HepG2 (cell line): ENCODE results near the gene ACBD5. TPM values are rescaled to one million over a fixed set of nuclear protein-coding genes. Genes with fewer than 3 reads are reported as not detected.

Experiments
- ATAC-seq: fragments of 200-7000 bp; cut with Tn5 transposase; 3 replicates; pipeline ENCODE4 v1.9.1; 2020; ENCODE audit warnings: mild to moderate bottlenecking, moderate library complexity
- BruUV-seq: library from RNA; stranded (reverse); fragments of 400-500 nt; replicated peaks from 2 replicates; lab custom pipeline; 2021; lab: Mats Ljungman, UMichigan
- CTCF ChIA-PET: fragments of 300-600 bp; formaldehyde crosslinking; extraction: SDS; loops from one replicate; lab custom pipeline; 2021; ENCODE audit warnings: low total read pairs, inconsistent platforms, low intra/inter-chr PET ratio; lab: Yijun Ruan, JAX
- POLR2A ChIA-PET: fragments of 350-600 bp; sonication (Branson Sonifier 250); formaldehyde crosslinking; loops from one replicate; lab custom pipeline; 2020; ENCODE audit warnings: antibody characterized with exemption, inconsistent platforms; lab: Yijun Ruan, JAX
- DNase-seq: peaks from one replicate; pipeline ENCODE4 v3.0.0-alpha.2; 2015; ENCODE audit warnings: low spot score
- FAIRE-seq: peaks from 3 replicates; lab custom pipeline; 2011; peaks lifted over from hg19 to GRCh38; lab: Jason Lieb, UNC
- H2AFZ ChIP-seq: one replicate; pipeline ENCODE4 v1.6.1; 2011; ENCODE audit warnings: low read length, inconsistent platforms
- H3K27ac ChIP-seq: fragments of 300-600 bp; 3 replicates; pipeline ENCODE4 v1.8.0; 2011; ENCODE audit warnings: mixed run types, mild to moderate bottlenecking, mixed read lengths, low read length, inconsistent platforms; ENCODE audit not compliant: insufficient read depth; ENCODE audit errors: extremely low read length
- H3K27me3 ChIP-seq, 2 experiments: fragments of 200-600 bp in 1 of 2; 2 replicates in 1 of 2; 3 replicates in 1 of 2; pipeline versions ENCODE4 v1.6.0 to v1.8.0; 2011; ENCODE audit warnings: low read length in 2 of 2, mild to moderate bottlenecking in 2 of 2, moderate library complexity in 2 of 2, inconsistent platforms in 1 of 2; ENCODE audit not compliant: insufficient read depth in 2 of 2, control insufficient read depth in 1 of 2
- H3K36me3 ChIP-seq, 2 experiments: fragments of 200-600 bp in 1 of 2; replicated peaks in 1 of 2; 2 replicates in 1 of 2; 3 replicates in 1 of 2; pipeline versions ENCODE4 v1.5.1 to v1.8.0; 2011; ENCODE audit warnings: low read length in 2 of 2, inconsistent platforms in 1 of 2; ENCODE audit not compliant: insufficient read depth in 2 of 2, control insufficient read depth in 1 of 2
- H3K4me1 ChIP-seq: 2 replicates; pipeline ENCODE4 v1.5.1; 2012; ENCODE audit warnings: low read length, inconsistent platforms; ENCODE audit not compliant: insufficient read depth
- H3K4me2 ChIP-seq: 2 replicates; pipeline ENCODE4 v1.6.0; 2011; ENCODE audit warnings: low read depth, low read length, inconsistent platforms
- H3K4me3 ChIP-seq, 3 experiments: fragments of 200-600 bp in 1 of 3; sonication (generic), shearing (Covaris generic) in 1 of 3; replicated peaks in 1 of 3; 2 replicates each; pipeline ENCODE4 v1.5.1; 2011 to 2016; ENCODE audit warnings: low read length in 3 of 3, inconsistent platforms in 2 of 3, low read depth in 2 of 3, mild to moderate bottlenecking in 2 of 3, control low read depth in 1 of 3, mixed read lengths in 1 of 3; ENCODE audit not compliant: insufficient read depth in 1 of 3
- H3K79me2 ChIP-seq: one replicate; pipeline ENCODE4 v1.6.1; 2011; ENCODE audit warnings: low read length, inconsistent platforms; ENCODE audit not compliant: insufficient read depth
- H3K9ac ChIP-seq: 2 replicates; pipeline ENCODE4 v1.6.0; 2011; ENCODE audit warnings: mild to moderate bottlenecking, low read depth, low read length, inconsistent platforms; ENCODE audit not compliant: insufficient read depth
- H3K9me3 ChIP-seq: 2 replicates; pipeline ENCODE4 v1.5.1; 2012; ENCODE audit warnings: mild to moderate bottlenecking, low read length
- H4K20me1 ChIP-seq: 2 replicates; pipeline ENCODE4 v1.6.0; 2011; ENCODE audit warnings: inconsistent platforms, mild to moderate bottlenecking, low read length, moderate library complexity; ENCODE audit not compliant: insufficient read depth
- FOSL2 ChIP-seq: sonication (generic); formaldehyde crosslinking; IDR thresholded peaks from 2 replicates; pipeline ENCODE4 v1.4.0; 2020; ENCODE audit warnings: missing genetic modification reagents
- HNRNPL ChIP-seq: fragments of 200-400 bp; formaldehyde crosslinking; IDR thresholded peaks from 2 replicates; pipeline ENCODE4 v1.6.1; 2017; ENCODE audit warnings: mild to moderate bottlenecking, low read depth, low read length
- KDM5A ChIP-seq: fragments of 200-600 bp; sonication (generic); IDR thresholded peaks from 2 replicates; pipeline ENCODE4 v1.7.0; 2018; ENCODE audit warnings: antibody characterized with exemption, mild to moderate bottlenecking, low read length, borderline replicate concordance
- KLF13 ChIP-seq: sonication (generic); formaldehyde crosslinking; IDR thresholded peaks from 2 replicates; pipeline ENCODE4 v1.4.0; 2020; ENCODE audit warnings: mild to moderate bottlenecking, missing genetic modification reagents
- ZNF251 ChIP-seq: sonication (generic); formaldehyde crosslinking; IDR thresholded peaks from 2 replicates; pipeline ENCODE4 v1.9.0; 2021; ENCODE audit warnings: mild to moderate bottlenecking, missing genetic modification reagents
- ZNF549 ChIP-seq: sonication (generic); formaldehyde crosslinking; IDR thresholded peaks from 2 replicates; pipeline ENCODE4 v1.5.0; 2020; ENCODE audit warnings: missing genetic modification reagents
- ZNF775 ChIP-seq: sonication (generic); formaldehyde crosslinking; IDR thresholded peaks from 2 replicates; pipeline ENCODE4 v1.4.0; 2020; ENCODE audit warnings: missing genetic modification reagents, mild to moderate bottlenecking, moderate library complexity, borderline replicate concordance
- ZNF781 ChIP-seq: sonication (generic); formaldehyde crosslinking; IDR thresholded peaks from 2 replicates; pipeline ENCODE4 v1.5.1; 2020; ENCODE audit warnings: borderline replicate concordance, mild to moderate bottlenecking, missing genetic modification reagents; ENCODE audit errors: not compliant biosample characterization
- ZNF816 ChIP-seq: sonication (generic); formaldehyde crosslinking; IDR thresholded peaks from 2 replicates; pipeline ENCODE4 v1.8.0; 2022; ENCODE audit warnings: missing genetic modification reagents, mild to moderate bottlenecking, borderline replicate concordance
- WGBS: methylation state at CpG from one replicate; pipeline ENCODE4 v1.1.6; 2017; ENCODE audit warnings: low lambda C conversion rate; 5-methylcytosine and 5-hydroxymethylcytosine counted together
- in situ Hi-C: cut with HindIII; loops from 2 replicates; pipeline ENCODE4 v1.10.0; 2017; ENCODE audit warnings: low pct_unique_long_range_greater_than_20kb; ENCODE audit not compliant: extremely low pct_ligation_motif_present
- intact Hi-C: fragments of 100-400 bp; cut with micrococcal nuclease; formaldehyde crosslinking; loops from one replicate; pipeline ENCODE4 v1.10.0; 2022; ENCODE audit not compliant: unreplicated experiment
- polyA plus RNA-seq, 8 experiments: library from polyadenylated mRNA; depleted of rRNA in 3 of 8; stranded (reverse) in 7 of 8; unstranded in 1 of 8; fragments of >200 nt; fragmentation: Illumina TruSeq in 4 of 8; extraction: Trizol in 4 of 8; gene quantifications; 2 replicates each; pipeline versions ENCODE4 v1.2.1 to v1.2.3, GENCODE V29; 2011 to 2016; ENCODE audit warnings: low read depth in 4 of 8, missing spikeins in 1 of 8, mixed read lengths in 1 of 8; ENCODE audit not compliant: insufficient read depth in 1 of 8
- total RNA-seq, 5 experiments: library from RNA; depleted of rRNA; stranded (reverse); fragments of >200 nt; fragmentation: Illumina TruSeq; extraction: Trizol; gene quantifications; 2 replicates each; pipeline ENCODE4 v1.2.3, GENCODE V29; 2016; ENCODE audit warnings: low read depth in 1 of 5
- TF ChIP-seq, protein P1 (sequence below): sonication (generic); formaldehyde crosslinking; conservative IDR thresholded peaks from 2 replicates; pipeline ENCODE4 v1.4.0; 2020; ENCODE audit warnings: missing genetic modification reagents
- TF ChIP-seq, protein P2 (sequence below): IDR thresholded peaks from 2 replicates; pipeline ENCODE4 v1.6.1; 2016; ENCODE audit warnings: missing biosample characterization, missing genetic modification reagents, low read depth
- TF ChIP-seq, protein P3 (sequence below): IDR thresholded peaks from 2 replicates; pipeline ENCODE4 v1.6.1; 2012; ENCODE audit warnings: low read length, improper control_type of control experiment

ACBD5 gene
- total and polyA plus RNA-seq, 2 of the 13 experiments (the other 11 are each of a cell fraction or from before 2014, with no cell fraction given), result 10.3 to 14.8 TPM

DNA sequence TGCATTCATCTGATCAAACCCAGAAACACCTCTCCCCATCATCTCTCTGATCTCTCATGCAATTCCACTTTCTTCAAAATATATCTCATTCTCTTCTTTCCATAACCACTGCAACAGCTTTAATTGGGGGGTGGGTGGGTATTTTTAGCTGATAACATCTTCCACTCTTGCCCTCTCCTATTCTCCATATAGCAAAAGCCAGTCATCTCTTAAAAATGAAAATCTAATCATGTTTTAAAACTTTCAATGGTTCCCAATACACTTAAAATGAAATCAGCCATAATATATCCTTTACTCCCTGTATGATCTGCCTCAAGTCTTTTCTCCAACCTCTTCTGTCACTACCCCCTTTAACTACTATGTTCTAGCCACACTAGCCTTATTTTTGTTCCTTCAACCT lies 87.9 kb downstream of the ACBD5 start:
- Histone ChIP-seq H3K79me2 (peaks cover 76% of the 10 kb centered on the region), H3K9me3 (no peaks in the 10 kb centered on the region), H3K27ac (no peak overlapping the region), H4K20me1 (peaks cover 33% of the 10 kb centered on the region), H3K4me1 (peaks cover 30% of the 10 kb centered on the region), H3K27me3 (no peaks in the 10 kb centered on the region; a peak in 1 of 5 replicates), H3K9ac (peak overlapping the region; percentile 99), H3K4me3 (peak overlapping the region; percentile 94 to 99 (median 96); a peak in 5 of 6 replicates), H2AFZ (no peak overlapping the region), H3K36me3 (peaks cover 8 to 14% of the 10 kb centered on the region in 2 experiments; a peak in 4 of 5 replicates), H3K4me2 (peak overlapping the region; percentile 98)
- POLR2A ChIA-PET, result no interaction called here
- CTCF ChIA-PET, result no interaction called here
- ATAC-seq, result no peak
- FAIRE-seq, result no peak
- no peak for TF ChIP-seq HNRNPL
- TF ChIP-seq, protein P1, sequence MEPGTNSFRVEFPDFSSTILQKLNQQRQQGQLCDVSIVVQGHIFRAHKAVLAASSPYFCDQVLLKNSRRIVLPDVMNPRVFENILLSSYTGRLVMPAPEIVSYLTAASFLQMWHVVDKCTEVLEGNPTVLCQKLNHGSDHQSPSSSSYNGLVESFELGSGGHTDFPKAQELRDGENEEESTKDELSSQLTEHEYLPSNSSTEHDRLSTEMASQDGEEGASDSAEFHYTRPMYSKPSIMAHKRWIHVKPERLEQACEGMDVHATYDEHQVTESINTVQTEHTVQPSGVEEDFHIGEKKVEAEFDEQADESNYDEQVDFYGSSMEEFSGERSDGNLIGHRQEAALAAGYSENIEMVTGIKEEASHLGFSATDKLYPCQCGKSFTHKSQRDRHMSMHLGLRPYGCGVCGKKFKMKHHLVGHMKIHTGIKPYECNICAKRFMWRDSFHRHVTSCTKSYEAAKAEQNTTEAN, result no peak
- no peak for TF ChIP-seq ZNF781 (CRISPR knock-in tag)
- in situ Hi-C loops, result no loop called here
- no peak for DNase-seq
- intact Hi-C loops, result loop anchor here (10.0 kb wide), 1 partner anchor 458 kb away; the partner anchor contains the start of gene PDSS1
- no TSS peak for BruUV-seq

DNA sequence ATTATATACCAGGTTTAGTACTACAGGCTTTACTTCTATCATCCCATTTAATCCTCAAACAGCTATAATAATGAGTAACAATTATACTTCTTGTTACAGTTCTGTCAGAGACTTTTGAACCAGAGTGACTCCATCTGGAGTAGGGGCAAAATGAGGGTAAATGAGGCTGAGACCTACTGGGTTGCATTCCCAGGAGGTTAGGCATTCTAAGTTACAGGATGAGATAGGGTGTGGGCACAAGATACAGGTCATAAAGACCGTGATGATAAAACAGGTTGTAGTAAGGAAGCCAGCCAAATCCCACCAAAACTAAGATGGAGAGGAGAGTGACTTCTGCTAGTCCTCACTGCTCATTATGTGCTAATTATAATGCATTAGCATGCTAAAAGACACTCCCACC lies 90.3 kb downstream of the ACBD5 start:
- intact Hi-C loops, result loop anchor here (10.0 kb wide), 1 partner anchor 455 kb away; the partner anchor contains the start of gene PDSS1
- no peak overlapping the region for H3K9ac ChIP-seq
- H3K36me3 ChIP-seq, result peaks cover 22 to 36% of the 10 kb centered on the region in 2 experiments
- TF ChIP-seq FOSL2 (CRISPR knock-in tag) (no peak), ZNF816 (CRISPR knock-in tag) (no peak), ZNF549 (CRISPR knock-in tag) (no peak), ZNF775 (no peak), KLF13 (CRISPR knock-in tag) (no peak), ZNF251 (CRISPR knock-in tag) (no peak), KDM5A (no peak)
- TF ChIP-seq, protein P2, sequence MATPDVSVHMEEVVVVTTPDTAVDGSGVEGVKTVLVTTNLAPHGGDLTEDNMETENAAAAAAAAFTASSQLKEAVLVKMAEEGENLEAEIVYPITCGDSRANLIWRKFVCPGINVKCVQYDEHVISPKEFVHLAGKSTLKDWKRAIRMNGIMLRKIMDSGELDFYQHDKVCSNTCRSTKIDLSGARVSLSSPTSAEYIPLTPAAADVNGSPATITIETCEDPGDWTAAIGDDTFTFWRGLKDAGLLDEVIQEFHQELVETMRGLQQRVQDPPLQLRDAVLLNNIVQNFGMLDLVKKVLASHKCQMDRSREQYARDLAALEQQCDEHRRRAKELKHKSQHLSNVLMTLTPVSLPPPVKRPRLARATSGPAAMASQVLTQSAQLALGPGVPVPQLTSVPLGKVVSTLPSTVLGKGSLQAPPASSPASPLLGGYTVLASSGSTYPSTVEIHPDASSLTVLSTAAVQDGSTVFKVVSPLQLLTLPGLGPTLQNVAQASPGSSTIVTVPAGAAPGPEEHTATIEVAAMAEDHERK (CRISPR knock-in tag), result no peak
- TF ChIP-seq, protein P3, sequence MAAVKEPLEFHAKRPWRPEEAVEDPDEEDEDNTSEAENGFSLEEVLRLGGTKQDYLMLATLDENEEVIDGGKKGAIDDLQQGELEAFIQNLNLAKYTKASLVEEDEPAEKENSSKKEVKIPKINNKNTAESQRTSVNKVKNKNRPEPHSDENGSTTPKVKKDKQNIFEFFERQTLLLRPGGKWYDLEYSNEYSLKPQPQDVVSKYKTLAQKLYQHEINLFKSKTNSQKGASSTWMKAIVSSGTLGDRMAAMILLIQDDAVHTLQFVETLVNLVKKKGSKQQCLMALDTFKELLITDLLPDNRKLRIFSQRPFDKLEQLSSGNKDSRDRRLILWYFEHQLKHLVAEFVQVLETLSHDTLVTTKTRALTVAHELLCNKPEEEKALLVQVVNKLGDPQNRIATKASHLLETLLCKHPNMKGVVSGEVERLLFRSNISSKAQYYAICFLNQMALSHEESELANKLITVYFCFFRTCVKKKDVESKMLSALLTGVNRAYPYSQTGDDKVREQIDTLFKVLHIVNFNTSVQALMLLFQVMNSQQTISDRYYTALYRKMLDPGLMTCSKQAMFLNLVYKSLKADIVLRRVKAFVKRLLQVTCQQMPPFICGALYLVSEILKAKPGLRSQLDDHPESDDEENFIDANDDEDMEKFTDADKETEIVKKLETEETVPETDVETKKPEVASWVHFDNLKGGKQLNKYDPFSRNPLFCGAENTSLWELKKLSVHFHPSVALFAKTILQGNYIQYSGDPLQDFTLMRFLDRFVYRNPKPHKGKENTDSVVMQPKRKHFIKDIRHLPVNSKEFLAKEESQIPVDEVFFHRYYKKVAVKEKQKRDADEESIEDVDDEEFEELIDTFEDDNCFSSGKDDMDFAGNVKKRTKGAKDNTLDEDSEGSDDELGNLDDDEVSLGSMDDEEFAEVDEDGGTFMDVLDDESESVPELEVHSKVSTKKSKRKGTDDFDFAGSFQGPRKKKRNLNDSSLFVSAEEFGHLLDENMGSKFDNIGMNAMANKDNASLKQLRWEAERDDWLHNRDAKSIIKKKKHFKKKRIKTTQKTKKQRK, result no peak

More for the DNA sequence above, 90.3 kb downstream of the ACBD5 start:
- BruUV-seq, result no TSS peak
- H3K9me3 ChIP-seq, result no peaks in the 10 kb centered on the region
- in situ Hi-C loops, result no loop called here
- 96% methylated on average over 1 of the region's 1 CpG for WGBS
- peaks cover 18% of the 10 kb centered on the region for H3K4me1 ChIP-seq
- peaks cover 68% of the 10 kb centered on the region for H3K79me2 ChIP-seq
- ATAC-seq (no peak), FAIRE-seq (no peak), DNase-seq (no peak)
- CTCF ChIA-PET, result no interaction called here
- H3K4me2 ChIP-seq, result 0 out of 2 replicates have a peak overlapping the region, but pooled peaks have one; percentile 25
- H3K27ac ChIP-seq, result no peak overlapping the region
- no peak overlapping the region for H3K4me3 ChIP-seq
- H2AFZ ChIP-seq, result no peak overlapping the region
- POLR2A ChIA-PET, result no interaction called here
- H4K20me1 ChIP-seq, result peaks cover 33% of the 10 kb centered on the region
- no peaks in the 10 kb centered on the region; a peak in 1 of 5 replicates for H3K27me3 ChIP-seq
